GM12892 (cell line): ENCODE data around the gene TRIOBP.
A peak's percentile ranks its signal among the peaks of the same experiment; 100 is the strongest.

ENCODE experiments used
- DNase-seq: peaks from one replicate; pipeline ENCODE4 v3.0.0; 2011; ENCODE audit not compliant: insufficient read length
- FAIRE-seq: peaks from 2 replicates; lab custom pipeline; 2011; peaks lifted over from hg19 to GRCh38; lab: Jason Lieb, UNC
- POLR2A ChIP-seq: IDR thresholded peaks from 2 replicates; pipeline ENCODE4 v1.6.1; 2011; ENCODE audit warnings: low read depth, low read length, control low read depth
- POLR2AphosphoS5 ChIP-seq: IDR thresholded peaks from 2 replicates; pipeline ENCODE4 v1.6.1; 2011; ENCODE audit warnings: low read depth, low read length, control low read depth
- TAF1 ChIP-seq: IDR thresholded peaks from 2 replicates; pipeline ENCODE4 v1.6.1; 2011; ENCODE audit warnings: low read depth, mild to moderate bottlenecking, control low read depth, low read length, borderline replicate concordance

The TRIOBP gene

GRCh38 chr22:37674248-37674647 lies 22.6 kb upstream of the TRIOBP start:
- no peak for TF ChIP-seq POLR2A
- FAIRE-seq = no peak
- no peak for DNase-seq

GRCh38 chr22:37674951-37675929 lies 21.6 kb upstream of the TRIOBP start, which contains the start of gene LGALS1:
TSS of gene LGALS1 (plus strand) at chr22:37675636. CDS start at chr22:37675703, 67 bp downstream.
- peak; percentile 99 for FAIRE-seq
- peak; percentile 34; the same call in 1 of the 2 replicates for TF ChIP-seq TAF1
- peak; percentile 72; the same call in 1 of the 2 replicates for TF ChIP-seq POLR2AphosphoS5
- TF ChIP-seq POLR2A = peak; percentile 87
- DNase-seq = peak; percentile 84

DNA sequence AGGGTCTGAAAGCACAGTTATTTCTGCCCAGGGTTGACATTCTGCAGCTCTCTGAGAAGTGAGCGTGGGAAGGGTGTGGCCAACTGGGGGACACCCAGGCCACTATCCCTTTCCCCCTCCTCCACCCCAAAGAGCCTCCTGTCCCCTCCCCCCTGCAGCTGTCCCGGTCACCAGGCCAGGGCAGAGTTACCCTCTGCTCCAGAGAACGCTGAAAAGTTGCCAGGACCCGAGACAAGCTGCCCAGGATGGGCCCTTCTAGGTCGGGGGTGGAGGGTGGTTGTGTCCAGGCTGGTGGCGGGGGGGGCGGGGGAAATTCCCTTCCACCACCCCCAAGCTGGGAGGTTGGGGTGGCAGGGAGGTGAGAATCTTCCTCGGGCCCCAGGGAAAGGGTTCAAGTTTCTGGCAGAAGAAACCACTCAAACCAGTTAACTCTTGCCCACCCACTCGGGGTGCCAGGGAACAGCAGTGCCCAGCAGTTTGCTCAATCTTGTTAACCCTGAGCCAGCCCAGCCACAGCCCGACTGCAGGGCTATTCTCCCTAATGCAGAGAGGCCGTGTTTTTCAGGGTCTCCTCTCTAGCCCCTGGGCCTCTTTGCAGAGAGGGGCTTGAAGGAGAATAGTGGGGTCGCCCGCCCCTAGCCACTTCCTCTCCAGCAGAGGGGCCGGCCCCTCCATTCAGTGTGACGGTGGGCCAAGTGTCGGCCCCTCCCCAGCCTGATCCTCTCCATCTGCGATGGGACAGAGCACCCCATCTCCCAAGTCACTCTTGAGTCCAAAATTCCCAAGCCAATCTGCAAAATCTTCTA lies 20.7 kb upstream of the TRIOBP start:
- DNase-seq (no peak), FAIRE-seq (peak; percentile 30)
- TF ChIP-seq TAF1 (no peak), POLR2AphosphoS5 (no peak)

GRCh38 chr22:37676736-37677492 lies 19.9 kb upstream of the TRIOBP start:
- TF ChIP-seq POLR2AphosphoS5 (no peak; the same call in 1 of the 2 replicates), POLR2A (peak; percentile 60; the same call in 1 of the 2 replicates)
- peak; percentile 93 for FAIRE-seq

GRCh38 chr22:37677493-37677974 lies 19.3 kb upstream of the TRIOBP start:
- TF ChIP-seq POLR2A (no peak), POLR2AphosphoS5 (no peak), TAF1 (no peak)
- no peak for FAIRE-seq
- no peak for DNase-seq

More at GRCh38 chr22:37676736-37677492, 19.9 kb upstream of the TRIOBP start:
- peak; percentile 74 for DNase-seq

DNA sequence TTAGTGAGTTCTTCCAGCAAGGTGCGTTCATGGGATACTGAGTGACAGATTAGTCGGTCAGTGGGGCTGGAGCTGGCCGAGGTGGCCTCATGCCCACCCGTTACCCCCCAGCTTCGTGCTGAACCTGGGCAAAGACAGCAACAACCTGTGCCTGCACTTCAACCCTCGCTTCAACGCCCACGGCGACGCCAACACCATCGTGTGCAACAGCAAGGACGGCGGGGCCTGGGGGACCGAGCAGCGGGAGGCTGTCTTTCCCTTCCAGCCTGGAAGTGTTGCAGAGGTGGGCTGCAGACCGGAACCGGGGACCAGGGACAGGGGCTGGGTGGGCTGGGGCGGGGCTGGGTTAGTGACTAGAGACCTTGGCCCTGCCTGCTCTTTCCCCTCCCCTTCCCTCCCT lies 18.5 kb upstream of the TRIOBP start:
- TF ChIP-seq POLR2A (no peak), POLR2AphosphoS5 (no peak), TAF1 (no peak)
- no peak for DNase-seq
- peak; percentile 73 for FAIRE-seq

- FAIRE-seq = no peak
These were observed 17.2 kb upstream of the TRIOBP start for GRCh38 chr22:37679670-37680069.

DNA sequence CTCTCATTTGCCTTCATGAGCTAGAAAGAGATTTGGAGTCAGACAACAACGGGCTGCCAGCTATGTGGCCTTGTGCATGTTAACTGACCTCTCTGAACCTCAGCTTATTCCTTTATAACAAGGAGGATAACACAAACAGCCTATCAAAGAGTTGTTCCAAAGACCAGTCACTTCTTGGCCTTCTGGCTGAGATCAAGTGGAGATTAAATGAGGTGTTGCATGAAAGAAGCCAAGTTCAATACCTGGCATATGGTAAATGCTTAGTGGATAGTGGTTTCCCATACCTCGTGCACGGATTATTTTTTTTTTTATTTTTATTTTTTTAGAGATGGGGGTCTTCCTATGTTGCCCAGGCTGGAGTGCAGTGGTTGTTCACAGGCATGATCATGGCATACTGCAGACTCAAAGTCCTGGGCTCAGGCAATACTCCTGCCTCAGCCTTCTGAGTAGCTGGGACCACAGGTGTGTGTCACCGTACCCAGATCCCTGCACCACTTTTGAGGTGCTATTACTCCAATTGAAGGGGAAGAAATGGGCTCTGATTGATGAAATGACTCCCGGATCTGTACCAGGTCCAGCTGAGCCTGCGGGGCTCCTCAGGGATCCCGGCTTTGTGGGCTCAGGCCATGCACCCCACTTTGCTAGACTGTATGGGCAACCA lies 16.5 kb upstream of the TRIOBP start:
- DNase-seq = no peak
- no peak for TF ChIP-seq POLR2AphosphoS5
- no peak for TF ChIP-seq POLR2A
- TF ChIP-seq TAF1 = no peak
- no peak for FAIRE-seq

More at GRCh38 chr22:37679670-37680069, 17.2 kb upstream of the TRIOBP start:
- TF ChIP-seq TAF1 = no peak
- TF ChIP-seq POLR2AphosphoS5 = no peak
- DNase-seq = no peak

DNA sequence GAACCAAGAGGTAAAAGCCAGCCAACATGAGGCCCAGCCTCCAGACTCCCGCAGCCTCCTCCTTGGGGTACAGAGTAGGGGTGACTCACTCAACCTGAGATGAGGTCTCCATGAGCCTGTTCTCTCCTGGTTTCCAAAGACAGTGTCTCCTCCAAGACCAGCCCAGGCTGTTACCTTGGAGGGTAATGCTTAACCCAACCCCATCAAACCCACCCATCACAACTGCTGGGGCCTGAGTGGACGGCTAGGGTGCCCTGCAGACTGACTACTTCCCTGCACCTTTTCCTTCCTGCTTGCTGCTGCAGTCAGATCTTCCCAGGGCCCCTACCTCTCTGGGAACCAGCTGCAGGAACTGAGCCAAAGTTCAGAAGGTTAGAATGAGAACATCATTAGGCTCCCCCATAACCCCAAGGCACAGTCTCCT lies 15.8 kb upstream of the TRIOBP start:
- no peak for FAIRE-seq
- no peak for TF ChIP-seq POLR2A
- no peak for TF ChIP-seq TAF1
- no peak for TF ChIP-seq POLR2AphosphoS5

GRCh38 chr22:37681556-37682049 lies 15.2 kb upstream of the TRIOBP start:
- peak; percentile 94 for FAIRE-seq
- TF ChIP-seq POLR2AphosphoS5 (no peak), POLR2A (no peak), TAF1 (no peak)
- DNase-seq = peak; percentile 70

More for the DNA sequence above, 15.8 kb upstream of the TRIOBP start:
- no peak for DNase-seq
